Psoas muscle (tissue), 8 donors: Measurements from ENCODE around the gene FBXW8. TPM values are rescaled to one million over a fixed set of nuclear protein-coding genes. Genes with fewer than 3 reads are reported as not detected.

Experiments
- ATAC-seq, 4 donors: fragments of 200-7000 bp; cut with Tn5 transposase; one replicate each; pipeline ENCODE4 v1.9.1; 2020; ENCODE audit warnings: moderate library complexity in 3 of 4, mild to moderate bottlenecking in 2 of 4
- DNase-seq, 2 donors: peaks; one replicate each; pipeline ENCODE4 v3.0.0-alpha.2; 2020
- H3K27ac ChIP-seq: fragments of 200-600 bp; one replicate; pipeline ENCODE4 v1.8.0; 2022
- H3K27me3 ChIP-seq, 3 donors: fragments of 200-600 bp in 1 of 3; one replicate each; pipeline versions ENCODE4 v1.6.1 to v1.8.0; 2013 to 2022; ENCODE audit warnings: low read length in 2 of 3, mild to moderate bottlenecking in 2 of 3, moderate library complexity in 1 of 3; ENCODE audit not compliant: insufficient read depth in 3 of 3
- H3K36me3 ChIP-seq, 2 donors: fragments of 200-600 bp in 1 of 2; one replicate each; pipeline versions ENCODE4 v1.6.1 to v1.8.0; 2013 to 2022; ENCODE audit warnings: low read depth in 1 of 2, mild to moderate bottlenecking in 1 of 2, moderate library complexity in 1 of 2; ENCODE audit not compliant: insufficient read depth in 1 of 2
- H3K4me1 ChIP-seq: fragments of 200-600 bp; one replicate; pipeline ENCODE4 v1.8.0; 2022
- H3K4me3 ChIP-seq: fragments of 200-600 bp; one replicate; pipeline ENCODE4 v1.8.0; 2022; ENCODE audit warnings: mild to moderate bottlenecking
- H3K9me3 ChIP-seq: fragments of 200-600 bp; one replicate; pipeline ENCODE4 v1.8.0; 2022
- CTCF ChIP-seq: fragments of 200-600 bp; IDR thresholded peaks from one replicate; pipeline ENCODE4 v1.8.0; 2022; ENCODE audit warnings: antibody characterized with exemption
- WGBS, 3 donors: extraction: QIAGEN DNeasy Blood & Tissue Kit; methylation state at CpG; one replicate each; pipeline versions ENCODE4 v1.1.6 to v1.1.7; 2013; 5-methylcytosine and 5-hydroxymethylcytosine counted together
- intact Hi-C, 2 donors: fragments of 100-400 bp; cut with DNase I; formaldehyde crosslinking; loops; one replicate each; pipeline versions ENCODE4 v1.11.0 to v1.14.2; 2022
- polyA plus RNA-seq, 3 donors: library from polyadenylated mRNA; stranded (reverse); fragments of 200-250 nt; gene quantifications; one replicate each; pipeline ENCODE4 v1.2.3, GENCODE V29; 2013
- total RNA-seq, 4 donors: library from RNA; stranded (reverse); fragmentation: NEBNext Ultra II Directional in 2 of 4; extraction: Animal tissue kit (Norgen Biotek cat#: 25700) in 2 of 4; gene quantifications; one replicate each; pipeline versions ENCODE4 v1.2.1 to v1.2.4, GENCODE V29; 2021 to 2023
- donor health status: healthy with polysubstance abuse.
- donor health status: DM: no; HTN: no; CAD: no; lungs with moderate emphysema.
- donor health status: Bipolar disorder and iron deficiency.
- donor health status: healthy.
- donor health status: DM: yes; HTN: yes; CAD: no.
- donor health status: DM: no; HTN: no; CAD: no.
- donor health status: DM: no; HTN: no; CAD: no.
- donor health status: DM: yes; HTN: yes; CAD: no.

The FBXW8 gene
- total and polyA plus RNA-seq, 7 donors: 1.1 to 5.7 (median 3.0) TPM

- H3K36me3 ChIP-seq: peaks cover 0 to 7% of the 10 kb centered on the region in 2 donors
- H3K4me1 ChIP-seq: no peaks in the 10 kb centered on the region
- H3K9me3 ChIP-seq: no peaks in the 10 kb centered on the region
- no peak for TF ChIP-seq CTCF
- WGBS, 3 donors: 60 to 65% (median 63%) methylated on average over 4 of the region's 4 CpGs
- DNase-seq (no peak), ATAC-seq (no peak)
- no peaks in the 10 kb centered on the region for H3K27me3 ChIP-seq
- H3K4me3 ChIP-seq: peak overlapping the region; percentile 94
- intact Hi-C loops: no loop called here
- H3K27ac ChIP-seq: peak overlapping the region; percentile 88
Measured at GRCh38 chr12:116910280-116910644, 488 bp upstream of the FBXW8 start.

GRCh38 chr12:116915326-116915725 lies 4.6 kb downstream of the FBXW8 start:
- H3K4me3 ChIP-seq: no peak overlapping the region
- H3K36me3 ChIP-seq: peaks cover 0 to 7% of the 10 kb centered on the region in 2 donors
- no peak for ATAC-seq
- intact Hi-C loops: no loop called here
- no peaks in the 10 kb centered on the region for H3K4me1 ChIP-seq
- WGBS, 3 donors: 100% methylated on average over 1 of the region's 1 CpG
- TF ChIP-seq CTCF: no peak
- H3K9me3 ChIP-seq: no peaks in the 10 kb centered on the region
- H3K27ac ChIP-seq: no peak overlapping the region
- no peak for DNase-seq
- no peaks in the 10 kb centered on the region for H3K27me3 ChIP-seq

GRCh38 chr12:116916122-116916521 lies 5.4 kb downstream of the FBXW8 start:
- no peaks in the 10 kb centered on the region for H3K4me1 ChIP-seq
- no peak for DNase-seq
- intact Hi-C loops: no loop called here
- peaks cover 0 to 7% of the 10 kb centered on the region in 2 donors for H3K36me3 ChIP-seq
- TF ChIP-seq CTCF: no peak
- no peak overlapping the region for H3K27ac ChIP-seq
- H3K9me3 ChIP-seq: no peaks in the 10 kb centered on the region
- no peaks in the 10 kb centered on the region for H3K27me3 ChIP-seq
- ATAC-seq: no peak
- H3K4me3 ChIP-seq: no peak overlapping the region

GRCh38 chr12:116916714-116917114 lies 6.0 kb downstream of the FBXW8 start:
- H3K4me3 ChIP-seq: no peak overlapping the region
- no peaks in the 10 kb centered on the region for H3K27me3 ChIP-seq
- H3K36me3 ChIP-seq: peaks cover 0 to 7% of the 10 kb centered on the region in 2 donors
- ATAC-seq (peak; percentile 73 to 81 (median 79)), DNase-seq (peak in 1 of 2 donors; percentile 11)
- intact Hi-C loops: no loop called here
- WGBS, 3 donors: 84 to 85% (median 84%) methylated on average over 5 of the region's 5 CpGs
- no peak overlapping the region for H3K27ac ChIP-seq
- H3K4me1 ChIP-seq: no peaks in the 10 kb centered on the region
- no peak for TF ChIP-seq CTCF
- H3K9me3 ChIP-seq: no peaks in the 10 kb centered on the region

- no peak overlapping the region for H3K27ac ChIP-seq
- 91 to 95% (median 93%) methylated on average over 2 of the region's 2 CpGs for WGBS, 3 donors
- peaks cover 0 to 1% of the 10 kb centered on the region in 2 donors for H3K36me3 ChIP-seq
- H3K9me3 ChIP-seq: no peaks in the 10 kb centered on the region
- H3K4me1 ChIP-seq: no peaks in the 10 kb centered on the region
- H3K4me3 ChIP-seq: no peak overlapping the region
- intact Hi-C loops: no loop called here
- no peak for TF ChIP-seq CTCF
- ATAC-seq (no peak), DNase-seq (no peak)
- H3K27me3 ChIP-seq: no peaks in the 10 kb centered on the region
Measured at GRCh38 chr12:116918464-116918863, 7.7 kb downstream of the FBXW8 start.
